SK-N-SH (cell line): ENCODE measurements around the gene PLA2G6. TPM values are rescaled to one million over a fixed set of nuclear protein-coding genes. Genes with fewer than 3 reads are reported as not detected.

Source experiments
- CTCF ChIA-PET: fragments of 300-600, 350-600 bp; formaldehyde crosslinking; extraction: SDS; loops from one replicate; lab custom pipeline; 2021; lab: Yijun Ruan, JAX
- POLR2A ChIA-PET: fragments of 350-600 bp; sonication (Branson Sonifier 250); formaldehyde crosslinking; extraction: SDS; loops from one replicate; lab custom pipeline; 2020; ENCODE audit warnings: antibody characterized with exemption, inconsistent platforms; lab: Yijun Ruan, JAX
- DNase-seq: peaks from one replicate; pipeline ENCODE4 v3.0.0; 2012
- H2AFZ ChIP-seq: fragments of 200-600 bp; sonication (generic); 2 replicates; pipeline ENCODE4 v1.8.1; 2016; ENCODE audit warnings: antibody characterized with exemption, mild to moderate bottlenecking, low read depth
- H3F3A ChIP-seq: fragments of 200-600 bp; sonication (generic); replicated peaks from 2 replicates; pipeline ENCODE3; 2016; ENCODE audit warnings: antibody characterized with exemption, mild to moderate bottlenecking; ENCODE audit not compliant: insufficient read depth
- H3K27ac ChIP-seq, 2 experiments: fragments of 200-500 bp in 1 of 2; fragments of 200-600 bp in 1 of 2; sonication (Bioruptor generic) in 1 of 2; sonication (generic), shearing (Covaris generic) in 1 of 2; 2 replicates each; pipeline versions ENCODE4 v1.5.1 to v1.6.1; 2014 to 2016; ENCODE audit warnings: low read depth in 2 of 2, inconsistent platforms in 1 of 2, low read length in 1 of 2, mild to moderate bottlenecking in 1 of 2, mixed read lengths in 1 of 2
- H3K27me3 ChIP-seq: fragments of 200-600 bp; sonication (generic), shearing (Covaris generic); 2 replicates; pipeline ENCODE4 v1.6.1; 2016; ENCODE audit warnings: mixed run types; ENCODE audit not compliant: insufficient read depth
- H3K36me3 ChIP-seq, 2 experiments: fragments of 200-500 bp in 1 of 2; fragments of 200-600 bp in 1 of 2; sonication (Bioruptor generic) in 1 of 2; sonication (generic) in 1 of 2; replicated peaks in 1 of 2; 2 replicates each; pipeline versions ENCODE3 to v1.5.1; 2014 to 2016; ENCODE audit warnings: low read length in 1 of 2, mild to moderate bottlenecking in 1 of 2; ENCODE audit not compliant: insufficient read depth in 2 of 2, control insufficient read depth in 1 of 2
- H3K4me1 ChIP-seq, 2 experiments: fragments of 200-500 bp in 1 of 2; fragments of 200-600 bp in 1 of 2; sonication (Bioruptor generic) in 1 of 2; sonication (generic), shearing (Covaris generic) in 1 of 2; 2 replicates each; pipeline versions ENCODE4 v1.5.1 to v1.6.1; 2014 to 2016; ENCODE audit warnings: low read depth in 1 of 2, low read length in 1 of 2, mixed run types in 1 of 2; ENCODE audit not compliant: insufficient read depth in 2 of 2, control insufficient read depth in 1 of 2
- H3K4me2 ChIP-seq: fragments of 200-600 bp; sonication (generic), shearing (Covaris generic); 2 replicates; pipeline ENCODE4 v1.6.1; 2017; ENCODE audit warnings: mixed run types
- H3K4me3 ChIP-seq, 2 experiments: fragments of 200-500 bp in 1 of 2; fragments of 200-600 bp in 1 of 2; sonication (Bioruptor generic) in 1 of 2; sonication (generic), shearing (Covaris generic) in 1 of 2; 2 replicates each; pipeline versions ENCODE4 v1.5.1 to v1.8.1; 2014 to 2016; ENCODE audit warnings: low read depth in 2 of 2, inconsistent platforms in 1 of 2, low read length in 1 of 2, mild to moderate bottlenecking in 1 of 2, mixed read lengths in 1 of 2, moderate library complexity in 1 of 2
- H3K79me2 ChIP-seq: fragments of 200-600 bp; sonication (generic); 2 replicates; pipeline ENCODE4 v1.8.1; 2017; ENCODE audit warnings: mild to moderate bottlenecking; ENCODE audit not compliant: insufficient read depth
- H3K9ac ChIP-seq: fragments of 200-600 bp; sonication (generic); 2 replicates; pipeline ENCODE4 v1.6.1; 2017; ENCODE audit warnings: mixed run types
- H3K9me2 ChIP-seq: fragments of 200-600 bp; sonication (generic); 2 replicates; pipeline ENCODE4 v1.6.1; 2017; ENCODE audit warnings: mixed run types
- H3K9me3 ChIP-seq: fragments of 200-600 bp; sonication (generic); 2 replicates; pipeline ENCODE4 v1.6.1; 2017; ENCODE audit warnings: mixed run types, mild to moderate bottlenecking, moderate library complexity
- H4K20me1 ChIP-seq: fragments of 200-600 bp; sonication (generic); 2 replicates; pipeline ENCODE4 v1.6.1; 2017; ENCODE audit warnings: mild to moderate bottlenecking, mixed run types; ENCODE audit not compliant: insufficient read depth
- CHD2 ChIP-seq: fragments of 150-350 bp; IDR thresholded peaks from 2 replicates; pipeline ENCODE4 v1.6.1; 2018; ENCODE audit warnings: low read length; ENCODE audit not compliant: partially characterized antibody
- CTCF ChIP-seq: fragments of 200-600 bp; sonication (generic); IDR thresholded peaks from 2 replicates; pipeline ENCODE4 v1.6.1; 2017; ENCODE audit warnings: antibody characterized with exemption, mild to moderate bottlenecking, moderate library complexity
- ELF1 ChIP-seq: IDR thresholded peaks from 2 replicates; pipeline ENCODE4 v1.4.0; 2012
- FOSL2 ChIP-seq: IDR thresholded peaks from 2 replicates; pipeline ENCODE4 v1.4.0; 2012; ENCODE audit warnings: low read depth, mild to moderate bottlenecking, moderate library complexity, borderline replicate concordance
- GABPA ChIP-seq: IDR thresholded peaks from 2 replicates; pipeline ENCODE4 v1.4.0; 2012; ENCODE audit warnings: low read depth, mild to moderate bottlenecking
- JUND ChIP-seq: IDR thresholded peaks from 2 replicates; pipeline ENCODE4 v1.4.0; 2012
- MAX ChIP-seq: IDR thresholded peaks from 2 replicates; pipeline ENCODE4 v1.4.0; 2012; ENCODE audit warnings: low read depth
- MEF2A ChIP-seq: IDR thresholded peaks from 2 replicates; pipeline ENCODE4 v1.4.0; 2012; ENCODE audit warnings: low read depth, borderline replicate concordance
- NFIC ChIP-seq: IDR thresholded peaks from 2 replicates; pipeline ENCODE4 v1.4.0; 2012; ENCODE audit warnings: borderline replicate concordance
- NRF1 ChIP-seq: IDR thresholded peaks from 2 replicates; pipeline ENCODE4 v1.6.1; 2012; ENCODE audit warnings: low read depth, mild to moderate bottlenecking, low read length
- PBX3 ChIP-seq: IDR thresholded peaks from 2 replicates; pipeline ENCODE4; 2012
- POLR2AphosphoS5 ChIP-seq: IDR thresholded peaks from 2 replicates; pipeline ENCODE4 v1.6.1; 2012; ENCODE audit warnings: low read depth, low read length
- RCOR1 ChIP-seq: fragments of 150-350 bp; IDR thresholded peaks from 2 replicates; pipeline ENCODE4 v1.6.1; 2017; ENCODE audit warnings: antibody characterized with exemption, low read length
- RXRA ChIP-seq: IDR thresholded peaks from 2 replicates; pipeline ENCODE4 v1.4.0; 2012; ENCODE audit warnings: low read depth, mild to moderate bottlenecking, borderline replicate concordance
- SMC3 ChIP-seq: IDR thresholded peaks from 2 replicates; pipeline ENCODE4 v1.6.1; 2012; ENCODE audit warnings: low read depth, low read length, improper control_type of control experiment
- TAF1 ChIP-seq: IDR thresholded peaks from 2 replicates; pipeline ENCODE4 v1.6.1; 2012; ENCODE audit warnings: low read depth, mild to moderate bottlenecking, low read length, moderate library complexity, borderline replicate concordance
- TEAD4 ChIP-seq: IDR thresholded peaks from 2 replicates; pipeline ENCODE4 v1.4.0; 2012; ENCODE audit warnings: mild to moderate bottlenecking, borderline replicate concordance; ENCODE audit not compliant: insufficient read depth
- USF2 ChIP-seq: fragments of 150-350 bp; IDR thresholded peaks from 2 replicates; pipeline ENCODE4 v1.6.1; 2017; ENCODE audit warnings: antibody characterized with exemption, low read length, low read depth, borderline replicate concordance
- YY1 ChIP-seq: IDR thresholded peaks from 2 replicates; pipeline ENCODE4 v1.4.0; 2012; ENCODE audit warnings: low read depth, mild to moderate bottlenecking
- ZBTB33 ChIP-seq: IDR thresholded peaks from 2 replicates; pipeline ENCODE4 v1.4.0; 2012; ENCODE audit warnings: low read depth, borderline replicate concordance
- WGBS: methylation state at CpG from one replicate; pipeline ENCODE4 v1.1.6; 2017; ENCODE audit warnings: low lambda C conversion rate; 5-methylcytosine and 5-hydroxymethylcytosine counted together
- polyA plus RNA-seq, 3 experiments: library from polyadenylated mRNA; depleted of rRNA; stranded (reverse); fragments of >200 nt; gene quantifications; 2 replicates each; pipeline ENCODE4 v1.2.3, GENCODE V29; 2012

The PLA2G6 gene
- polyA plus RNA-seq, 1 of the 3 experiments (the other 2 are of a cell fraction) = 10.5 TPM

- no peak for TF ChIP-seq TEAD4
- TF ChIP-seq YY1 = no peak
- TF ChIP-seq PBX3 = no peak
- TF ChIP-seq CTCF = no peak
- no peak for TF ChIP-seq NFIC
Measured at GRCh38 chr22:38066381-38067027, 115.1 kb downstream of the PLA2G6 start (continued).

GRCh38 chr22:38065539-38065938 lies 116.1 kb downstream of the PLA2G6 start:
- no peaks in the 10 kb centered on the region for H3K27me3 ChIP-seq
- WGBS = 40% methylated on average over 1 of the region's 8 CpGs
- DNase-seq = no peak
- H3K36me3 ChIP-seq = peaks cover 0 to 20% of the 10 kb centered on the region in 2 experiments
- no peak overlapping the region for H3K27ac ChIP-seq
- H3K4me1 ChIP-seq = no peaks in the 10 kb centered on the region
- H3F3A ChIP-seq = no peaks in the 10 kb centered on the region
- H3K9me2 ChIP-seq = no peaks in the 10 kb centered on the region
- ChIA-PET POLR2A (no interaction called here), CTCF (interaction anchor here (1.3 kb wide), 1 partner anchor 14 kb away, joined by 5 read pairs; no protein-coding TSS in a partner anchor)
- no peak overlapping the region for H3K4me3 ChIP-seq
- H2AFZ ChIP-seq = no peak overlapping the region
- no peaks in the 10 kb centered on the region for H4K20me1 ChIP-seq
- no peak overlapping the region for H3K9ac ChIP-seq
- H3K9me3 ChIP-seq = no peaks in the 10 kb centered on the region
- TF ChIP-seq FOSL2 (no peak), GABPA (no peak), CHD2 (no peak), TAF1 (no peak), MAX (no peak), ELF1 (no peak), JUND (no peak), TEAD4 (no peak), RXRA (no peak)
- no peak overlapping the region for H3K4me2 ChIP-seq
- H3K79me2 ChIP-seq = no peaks in the 10 kb centered on the region

GRCh38 chr22:38062791-38063190 lies 118.8 kb downstream of the PLA2G6 start:
- CTCF ChIA-PET = no interaction called here
- POLR2A ChIA-PET = no interaction called here
- WGBS = 90% methylated on average over 6 of the region's 6 CpGs
- TF ChIP-seq RCOR1 (no peak), MEF2A (no peak), RXRA (no peak), NRF1 (no peak), FOSL2 (no peak), POLR2AphosphoS5 (no peak), ZBTB33 (no peak), GABPA (no peak), CHD2 (no peak), YY1 (no peak), SMC3 (no peak), TAF1 (no peak), USF2 (no peak)

More at GRCh38 chr22:38062791-38063190, 118.8 kb downstream of the PLA2G6 start:
- H3K4me3 ChIP-seq = no peak overlapping the region
- H3K9me3 ChIP-seq = no peaks in the 10 kb centered on the region
- H3K9me2 ChIP-seq = no peaks in the 10 kb centered on the region
- no peak overlapping the region for H3K4me2 ChIP-seq
- H3K9ac ChIP-seq = no peak overlapping the region
- no peak overlapping the region for H2AFZ ChIP-seq
- H3K36me3 ChIP-seq = peaks cover 0 to 22% of the 10 kb centered on the region in 2 experiments
- no peaks in the 10 kb centered on the region for H4K20me1 ChIP-seq
- no peaks in the 10 kb centered on the region for H3F3A ChIP-seq
- no peaks in the 10 kb centered on the region for H3K79me2 ChIP-seq
- DNase-seq = no peak
- no peaks in the 10 kb centered on the region for H3K27me3 ChIP-seq
- H3K27ac ChIP-seq = no peak overlapping the region
- peaks cover 0 to 3% of the 10 kb centered on the region in 2 experiments; a peak in 1 of 4 replicates for H3K4me1 ChIP-seq
